A549 treated with Hydrocortisone at 1 μM for 4 hours (cell line): ENCODE results near the gene RYR2. TPM values are rescaled to one million over a fixed set of nuclear protein-coding genes. Genes with fewer than 3 reads are reported as not detected.

Experiments used
- total RNA-seq: library from RNA; stranded (reverse); fragments of 200-300 nt; extraction: Qiagen RNA extraction; gene quantifications from 5 replicates; pipeline ENCODE4 v1.2.3, GENCODE V29; 2022

RYR2 gene
- total RNA-seq, result 0.01 to 0.18 TPM (median 0.05 TPM) in 5 replicates

GRCh38 chr1:237041795-237042525, at the start of gene RYR2:
Gene RYR2, plus strand, starts transcription at chr1:237042184. Its CDS starts 338 bp downstream, at chr1:237042522.

GRCh38 chr1:237004116-237004515, 37.9 kb upstream of the RYR2 start, which contains the start of gene MT1HL1:
Gene MT1HL1, minus strand, starts transcription at chr1:237004441. Its CDS starts 69 bp downstream, at chr1:237004372.

Other genes starting within 250 kb of the RYR2 start
- gene MTR, start 246.9 kb upstream of the RYR2 start, total RNA-seq, result 4.4 to 8.8 TPM (median 6.6 TPM) in 5 replicates
- gene MT1HL1, start 37.7 kb upstream of the RYR2 start, total RNA-seq, result not detected in 5 replicates